ENCODE results near the gene SORCS1.

SORCS1 gene

GRCh38 chr10:106567629-106568028 is 596.9 kb downstream of the SORCS1 start:
- no peak for DNase-seq

GRCh38 chr10:106566873-106567272 is 597.6 kb downstream of the SORCS1 start:
- DNase-seq, result no peak

- no peak for DNase-seq
Measured at GRCh38 chr10:106565546-106565945, 599.0 kb downstream of the SORCS1 start.

- no peak for DNase-seq
Measured at GRCh38 chr10:106563384-106563783, 601.1 kb downstream of the SORCS1 start.

GRCh38 chr10:106560925-106561640 is 603.4 kb downstream of the SORCS1 start:
- no peak for DNase-seq

GRCh38 chr10:106559442-106559841 is 605.1 kb downstream of the SORCS1 start:
- DNase-seq, result no peak

DNA sequence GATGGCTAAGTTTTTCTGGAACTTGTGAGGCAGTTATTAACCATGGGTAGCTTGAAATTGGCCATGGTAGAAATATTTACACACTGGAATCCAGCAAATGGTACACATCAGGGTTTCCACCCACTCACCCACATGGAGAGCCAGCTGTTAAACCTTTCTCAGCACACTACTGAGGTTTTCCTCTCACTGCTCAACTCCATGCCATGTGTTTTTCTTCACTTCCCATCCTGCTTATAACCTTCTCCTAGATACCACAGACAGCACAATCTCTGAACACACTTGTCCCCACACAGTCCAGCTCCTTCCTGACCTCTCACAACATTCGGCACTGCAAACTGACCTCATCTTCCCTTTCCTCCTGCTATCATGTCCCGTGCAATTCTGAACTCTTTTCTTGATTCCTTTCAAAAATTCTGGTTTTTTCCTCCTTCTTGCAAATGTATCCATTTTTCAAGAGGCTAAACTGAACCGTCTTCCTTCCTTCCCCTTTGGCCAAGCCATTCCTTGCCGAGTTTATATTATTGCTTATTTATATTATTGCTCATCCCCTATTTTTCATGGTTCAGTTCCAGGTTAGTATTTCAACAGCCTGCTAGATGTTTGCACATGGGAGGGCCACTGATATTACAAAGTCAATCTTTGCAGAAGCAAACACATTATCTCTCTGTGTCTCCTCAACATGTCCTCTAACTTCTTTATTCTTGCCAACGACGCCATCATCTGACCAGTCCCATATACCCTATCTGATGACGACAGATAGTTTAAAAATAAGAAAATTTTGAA is 606.4 kb downstream of the SORCS1 start:
- DNase-seq, result no peak

- no peak for DNase-seq
Measured at GRCh38 chr10:106557053-106557452, 607.5 kb downstream of the SORCS1 start.

DNA sequence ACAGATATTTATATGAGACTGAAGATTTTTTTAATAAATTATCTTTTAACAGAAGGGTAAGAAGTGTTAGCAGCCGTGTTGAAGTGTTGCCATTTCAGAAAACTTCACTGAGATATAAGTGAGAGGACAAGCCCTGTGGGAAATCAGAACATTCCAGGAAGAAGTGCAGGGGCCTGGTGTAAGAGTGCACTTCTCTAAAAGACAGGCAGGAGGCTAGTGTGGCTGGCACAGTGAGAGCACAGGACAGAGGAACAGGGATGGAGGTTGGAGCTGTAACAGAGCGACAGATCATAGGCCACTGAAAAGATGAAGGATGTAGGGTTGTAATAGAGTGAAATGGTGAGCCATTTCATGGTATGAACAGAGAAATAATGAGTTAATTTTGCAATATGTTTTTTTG is 608.9 kb downstream of the SORCS1 start:
- DNase-seq, result no peak

GRCh38 chr10:106551501-106552062 is 612.9 kb downstream of the SORCS1 start:
- no peak for DNase-seq

GRCh38 chr10:106548832-106549231 is 615.7 kb downstream of the SORCS1 start:
- DNase-seq, result no peak

- DNase-seq, result no peak
Measured at GRCh38 chr10:106547047-106547635, 617.4 kb downstream of the SORCS1 start.

- DNase-seq, result no peak
Measured at GRCh38 chr10:106542461-106542860, 622.0 kb downstream of the SORCS1 start.

- no peak for DNase-seq
Measured at GRCh38 chr10:106540645-106541044, 623.9 kb downstream of the SORCS1 start.

DNA sequence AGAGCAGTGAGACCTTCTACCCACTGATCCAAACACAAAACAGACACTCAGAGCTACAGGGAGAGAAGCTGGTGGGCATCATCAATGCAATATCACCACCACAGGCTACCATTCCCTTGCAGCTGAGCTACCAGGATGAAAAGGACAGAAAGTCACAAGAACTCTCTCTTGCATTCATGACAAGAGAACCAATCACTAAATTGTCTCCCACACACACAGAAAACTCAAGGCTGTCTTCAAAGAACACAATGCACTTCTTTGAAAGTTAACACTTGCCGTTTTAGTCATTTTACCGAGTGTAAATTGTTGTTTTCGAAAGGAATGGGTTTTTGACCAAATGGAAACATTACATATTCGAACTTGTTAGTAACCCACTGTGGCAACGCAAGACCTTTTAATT is 626.6 kb downstream of the SORCS1 start:
- DNase-seq, result no peak

DNA sequence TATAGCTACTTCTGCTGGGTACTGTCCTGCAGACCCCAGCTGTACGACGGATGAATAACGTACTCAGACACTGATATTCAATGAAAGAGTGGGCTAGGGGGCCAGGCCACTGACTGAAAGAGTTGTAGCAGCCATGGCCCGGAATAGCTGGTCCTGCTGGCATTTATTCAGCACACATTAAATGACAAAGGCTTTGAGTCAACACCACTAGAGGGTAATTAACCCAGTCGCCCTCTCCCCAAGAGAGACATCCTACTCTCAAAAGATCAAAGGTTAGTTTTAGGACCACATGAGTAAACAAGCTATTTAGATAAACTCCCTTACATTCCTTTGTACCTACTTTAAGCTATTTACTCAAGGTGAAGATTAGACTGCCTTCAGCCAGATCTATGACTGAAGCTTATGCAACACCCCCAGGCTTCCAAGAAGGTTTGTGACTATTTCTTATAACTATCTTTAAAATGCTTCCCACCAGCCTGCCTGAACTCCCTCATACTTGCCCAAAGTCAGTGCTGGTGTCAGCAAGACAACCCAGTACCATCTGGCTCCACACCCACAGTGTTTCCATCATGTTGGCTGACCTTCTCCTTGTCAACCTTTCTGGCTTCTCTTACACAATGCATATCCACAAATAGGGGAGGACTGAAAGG is 629.1 kb downstream of the SORCS1 start:
- DNase-seq, result no peak

DNA sequence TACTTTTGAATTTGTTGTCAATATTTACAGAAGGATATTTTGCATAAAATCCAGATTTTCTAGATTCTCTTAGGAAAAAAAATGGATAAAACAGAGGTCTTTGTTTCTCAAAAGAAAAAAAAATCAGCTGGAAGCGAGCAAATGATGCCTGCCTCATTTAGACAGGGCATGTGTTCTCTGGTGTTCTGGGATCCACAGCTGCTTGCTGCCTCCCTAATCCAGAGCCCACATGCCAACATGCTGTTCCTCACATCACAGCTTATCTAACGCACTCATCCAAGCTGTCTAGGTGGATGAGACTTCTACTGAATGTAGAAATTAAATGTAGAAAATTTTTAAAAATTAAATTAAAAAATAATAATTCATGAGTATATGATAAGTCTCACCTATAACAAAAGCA is 630.1 kb downstream of the SORCS1 start:
- DNase-seq, result no peak

- no peak for DNase-seq
Measured at GRCh38 chr10:106528702-106529101, 635.8 kb downstream of the SORCS1 start.

DNA sequence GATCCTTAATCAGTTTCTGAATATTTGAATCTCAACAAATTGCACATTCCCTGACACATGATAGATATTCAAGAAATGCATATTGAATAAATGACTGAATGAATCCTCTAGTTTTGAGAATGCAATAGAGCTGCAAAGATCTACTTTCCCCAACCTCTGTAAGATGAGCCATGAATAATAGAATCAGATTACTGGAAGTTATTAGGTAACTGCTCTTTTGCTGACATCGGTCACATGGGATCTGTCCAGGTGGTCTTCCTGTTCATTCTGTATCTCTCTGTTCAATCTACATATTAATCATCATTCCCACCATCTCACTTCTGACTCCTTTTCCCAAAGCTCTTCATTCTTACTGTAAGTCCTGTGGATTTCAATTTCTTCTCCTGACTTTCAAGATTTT is 638.7 kb downstream of the SORCS1 start:
- DNase-seq, result no peak

All from activated CD4-positive, alpha-beta T cell treated with anti-CD3 and anti-CD28 coated beads, Interleukin-10, Interleukin-2, amounts not matched to agents 100 ng/mL and 50 ng/mL, durations not matched to agents 16 hours and 8 hours (primary cell).